Endodermal cell (in vitro differentiated cells): Measurements from ENCODE around the gene NDUFAF8. TPM values are rescaled to one million over a fixed set of nuclear protein-coding genes. Genes with fewer than 3 reads are reported as not detected.

Source experiments
- DNase-seq: peaks from one replicate; pipeline ENCODE4 v3.0.0-alpha.2; 2017
- H3K27ac ChIP-seq: 2 replicates; pipeline ENCODE4 v1.5.1; 2013; ENCODE audit warnings: mild to moderate bottlenecking, low read depth, low read length, moderate library complexity
- H3K27me3 ChIP-seq: 2 replicates; pipeline ENCODE4 v1.6.1; 2013; ENCODE audit warnings: mild to moderate bottlenecking, low read length, moderate library complexity; ENCODE audit not compliant: insufficient read depth, control insufficient read depth, poor library complexity, severe bottlenecking
- H3K36me3 ChIP-seq: 2 replicates; pipeline ENCODE4 v1.7.0; 2013; ENCODE audit warnings: mild to moderate bottlenecking, low read length, moderate library complexity; ENCODE audit not compliant: control insufficient read depth, insufficient read depth
- H3K4me1 ChIP-seq: one replicate; pipeline ENCODE4 v1.7.0; 2013; ENCODE audit warnings: low read length; ENCODE audit not compliant: control insufficient read depth, insufficient read depth
- H3K4me3 ChIP-seq: 2 replicates; pipeline ENCODE4 v1.5.1; 2013; ENCODE audit warnings: mild to moderate bottlenecking, low read length, moderate library complexity
- H3K9ac ChIP-seq: 2 replicates; pipeline ENCODE4 v1.6.1; 2013; ENCODE audit warnings: mild to moderate bottlenecking, low read length, moderate library complexity; ENCODE audit not compliant: poor library complexity, severe bottlenecking; ENCODE audit errors: extremely low read depth
- H3K9me3 ChIP-seq: 2 replicates; pipeline ENCODE4 v1.6.1; 2013; ENCODE audit warnings: mild to moderate bottlenecking, low read length, moderate library complexity; ENCODE audit not compliant: control insufficient read depth
- H3K27ac Mint-ChIP-seq: 2 replicates; pipeline ENCODE4 v1.8.0; 2020; ENCODE audit warnings: mixed read lengths
- H3K27me3 Mint-ChIP-seq: 2 replicates; pipeline ENCODE4 v1.8.0; 2021; ENCODE audit warnings: mild to moderate bottlenecking, mixed read lengths; ENCODE audit not compliant: insufficient read depth
- H3K36me3 Mint-ChIP-seq: 2 replicates; pipeline ENCODE4 v1.8.0; 2020; ENCODE audit warnings: low read depth, mixed read lengths
- H3K4me1 Mint-ChIP-seq: 2 replicates; pipeline ENCODE4 v1.8.0; 2020; ENCODE audit warnings: mixed read lengths
- H3K4me3 Mint-ChIP-seq: 2 replicates; pipeline ENCODE4 v1.8.0; 2020; ENCODE audit warnings: mild to moderate bottlenecking, moderate library complexity, mixed read lengths
- H3K9me3 Mint-ChIP-seq: 2 replicates; pipeline ENCODE4 v1.8.0; 2020; ENCODE audit warnings: mild to moderate bottlenecking, mixed read lengths
- CTCF ChIP-seq: fragments of 200-600 bp; sonication (generic); conservative IDR thresholded peaks from 2 replicates; pipeline ENCODE4 v1.5.0; 2021; ENCODE audit warnings: antibody characterized with exemption, mild to moderate bottlenecking
- WGBS, 2 experiments: methylation state at CpG; one replicate each; pipeline versions ENCODE4 v1.1.5 to v1.1.7; 2013; ENCODE audit warnings: missing lambda C conversion rate in 2 of 2, mixed read lengths in 1 of 2; ENCODE audit not compliant: insufficient coverage in 1 of 2, insufficient read length in 1 of 2; 5-methylcytosine and 5-hydroxymethylcytosine counted together
- long read RNA-seq, 4 experiments: library from polyadenylated mRNA in 2 of 4; library from RNA in 1 of 4; library from capped mRNA in 1 of 4; stranded (forward) in 3 of 4; unstranded in 1 of 4; transcript quantifications; one replicate each; pipeline ENCODE4 v2.0.0, GENCODE V29; 2020 to 2021; ENCODE audit warnings: inconsistent platforms in 1 of 4
- polyA plus RNA-seq, 2 experiments: library from polyadenylated mRNA; stranded (reverse); fragments of 50-300 nt; gene quantifications; one replicate each; pipeline ENCODE4 v1.2.3, GENCODE V29; 2013
- total RNA-seq, 2 donors: library from RNA; stranded (reverse); fragmentation: NEBNext Ultra II Directional in 1 of 2; extraction: Animal tissue kit (Norgen Biotek cat#: 25700) in 1 of 2; gene quantifications; 2 replicates in 1 of 2; 3 replicates in 1 of 2; pipeline ENCODE4 v1.2.1, GENCODE V29; 2021

Gene NDUFAF8
- total RNA-seq: 10 to 100 TPM; 42.7 to 48.7 TPM
- polyA plus RNA-seq (2013, experiment 1 of 2): 60.9 TPM
- polyA plus RNA-seq (2013, experiment 2 of 2): 52.0 TPM
- long read RNA-seq, experiment 1, transcript NDUFAF8-201 (3 exons, 615 nt): major isoform, 40 of 43 reads
- long read RNA-seq, experiment 1, partial matches to known transcripts: 1 of 43 reads
- long read RNA-seq, experiment 1, other reads (novel, unspliced or antisense): 2 of 43 reads
- long read RNA-seq, experiment 2, transcript NDUFAF8-201 (3 exons, 615 nt): major isoform, 23 of 25 reads
- long read RNA-seq, experiment 2, partial matches to known transcripts: 0 of 25 reads
- long read RNA-seq, experiment 2, other reads (novel, unspliced or antisense): 2 of 25 reads
- long read RNA-seq, experiment 3, transcript NDUFAF8-201 (3 exons, 615 nt): major isoform, 5 of 14 reads
- long read RNA-seq, experiment 3, partial matches to known transcripts: 4 of 14 reads
- long read RNA-seq, experiment 3, other reads (novel, unspliced or antisense): 2 of 14 reads
- long read RNA-seq, experiment 4: 0 reads

DNA sequence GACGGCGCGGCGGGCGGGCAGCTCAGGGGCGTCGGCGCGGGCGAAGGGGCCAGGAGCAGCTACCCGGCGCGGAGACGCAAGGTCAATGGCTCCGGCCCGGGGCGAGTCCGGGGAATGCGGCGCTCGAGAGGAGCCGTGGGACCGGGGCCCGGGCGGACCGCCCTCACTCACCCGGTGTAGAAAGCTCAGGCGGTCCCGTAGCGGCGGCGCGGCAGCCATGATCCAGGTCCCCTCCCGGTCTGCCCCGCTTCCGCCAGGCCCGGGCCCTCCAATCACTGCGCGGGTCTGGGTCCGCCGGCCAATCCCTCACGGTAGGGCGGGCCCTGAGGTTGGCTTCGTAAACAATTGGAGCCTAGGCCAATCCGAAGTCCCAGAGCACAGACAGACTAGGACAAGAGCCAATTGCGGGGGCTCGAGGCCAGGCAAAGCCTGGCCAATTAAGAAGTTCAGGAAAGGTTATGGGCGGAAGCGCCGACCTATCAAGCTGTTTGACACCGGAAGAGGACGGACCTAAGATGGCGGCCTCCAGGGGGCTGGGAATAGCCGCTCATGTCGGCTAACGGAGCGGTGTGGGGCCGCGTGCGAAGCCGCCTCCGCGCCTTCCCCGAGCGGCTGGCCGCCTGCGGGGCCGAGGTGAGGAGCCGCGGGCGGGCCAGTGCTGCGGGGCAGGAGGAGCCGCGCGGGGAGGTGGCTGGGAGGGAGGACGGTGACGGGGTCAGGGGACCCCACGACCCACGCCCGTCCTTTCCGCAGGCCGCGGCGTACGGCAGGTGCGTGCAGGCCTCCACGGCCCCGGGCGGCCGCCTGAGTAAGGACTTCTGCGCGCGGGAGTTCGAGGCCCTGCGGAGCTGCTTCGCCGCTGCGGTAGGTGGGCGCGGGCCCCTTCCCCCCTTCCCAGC lies at the start of gene NDUFAF8, which contains the start of gene TEPSIN:
NDUFAF8 (plus strand) TSS at position 504 of the 899 bp plus-strand sequence; CDS start at position 550, 46 bp downstream.
TEPSIN (minus strand) TSS at position 241 of the 899 bp plus-strand sequence; CDS start at position 219, 22 bp downstream.
- H3K36me3 ChIP-seq: peaks cover 6% of the 10 kb centered on the region
- peaks cover 7% of the 10 kb centered on the region for H3K4me1 ChIP-seq
- Mint-ChIP-seq H3K4me3 (peak within 1 kb of the TSS; percentile 82), H3K27me3 (no peaks in the 10 kb centered on the region), H3K4me1 (peaks cover 7% of the 10 kb centered on the region), H3K36me3 (peaks cover 4% of the 10 kb centered on the region), H3K27ac (peak within 1 kb of the TSS; percentile 79), H3K9me3 (no peaks in the 10 kb centered on the region)
- H3K9me3 ChIP-seq: no peaks in the 10 kb centered on the region
- peak within 1 kb of the TSS; percentile 93 for H3K4me3 ChIP-seq
- WGBS, 2 experiments: 0 to 1% methylated on average over 29 to 100 of the region's 100 CpGs
- peak within 1 kb of the TSS; percentile 71 for H3K9ac ChIP-seq
- no peaks in the 10 kb centered on the region for H3K27me3 ChIP-seq
- no peak for TF ChIP-seq CTCF
- peak within 1 kb of the TSS; percentile 68 for H3K27ac ChIP-seq
- DNase-seq: peak; percentile 100

- H3K27ac Mint-ChIP-seq: no peak overlapping the region
- H3K4me1 Mint-ChIP-seq: no peaks in the 10 kb centered on the region
- no peak overlapping the region for H3K4me3 Mint-ChIP-seq
- no peak overlapping the region for H3K27ac ChIP-seq
- no peak overlapping the region for H3K9ac ChIP-seq
- 93 to 94% methylated on average over 18 to 27 of the region's 27 CpGs for WGBS, 2 experiments
- H3K4me3 ChIP-seq: no peak overlapping the region
- no peaks in the 10 kb centered on the region for H3K4me1 ChIP-seq
- no peaks in the 10 kb centered on the region for H3K27me3 Mint-ChIP-seq
- no peaks in the 10 kb centered on the region for H3K36me3 Mint-ChIP-seq
- no peaks in the 10 kb centered on the region for H3K9me3 ChIP-seq
- peak; percentile 72 for TF ChIP-seq CTCF
- no peaks in the 10 kb centered on the region for H3K36me3 ChIP-seq
- peak; percentile 78 for DNase-seq
- H3K9me3 Mint-ChIP-seq: no peaks in the 10 kb centered on the region
- H3K27me3 ChIP-seq: no peaks in the 10 kb centered on the region
Observed at GRCh38 chr17:81189670-81190530, 49.2 kb upstream of the NDUFAF8 start.
